GDM1 (cell line): ENCODE data around the gene AGA.

Experiments
- DNase-seq: peaks from one replicate; lab custom pipeline; 2025; lab: John Stamatoyannopoulos, UW

The AGA gene

DNA sequence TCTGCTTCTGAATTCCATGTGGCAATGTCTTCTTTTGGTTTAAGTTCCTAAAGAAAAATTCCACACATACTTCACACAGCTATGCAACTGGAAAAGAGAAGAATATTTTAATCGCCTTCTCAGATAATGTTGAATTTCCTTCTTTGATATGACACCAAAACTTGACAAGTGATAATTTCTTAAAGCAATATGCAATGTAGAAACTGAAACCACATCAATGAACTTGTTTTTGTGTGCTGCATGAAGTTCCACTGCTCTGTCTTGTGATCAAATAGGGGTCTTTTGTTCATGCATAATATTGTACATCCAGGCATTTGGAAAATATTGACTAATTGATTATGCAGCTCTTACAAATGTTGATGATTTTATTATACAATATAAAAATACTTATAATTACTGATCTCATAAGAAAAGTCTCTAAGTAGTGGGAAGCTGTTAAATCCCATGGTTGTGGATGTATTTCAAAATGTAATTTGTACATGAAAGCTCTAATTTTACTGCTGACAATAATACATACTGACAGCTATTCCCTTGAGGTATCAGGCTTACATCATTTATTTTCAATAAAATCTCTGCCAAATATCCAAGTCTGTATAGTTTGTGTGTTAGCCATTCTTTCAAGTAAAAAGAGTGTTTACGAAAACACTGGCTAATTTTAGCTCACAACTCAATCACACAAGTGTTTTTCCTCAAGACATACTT lies 56.5 kb downstream of the AGA start:
- DNase-seq = no peak

DNA sequence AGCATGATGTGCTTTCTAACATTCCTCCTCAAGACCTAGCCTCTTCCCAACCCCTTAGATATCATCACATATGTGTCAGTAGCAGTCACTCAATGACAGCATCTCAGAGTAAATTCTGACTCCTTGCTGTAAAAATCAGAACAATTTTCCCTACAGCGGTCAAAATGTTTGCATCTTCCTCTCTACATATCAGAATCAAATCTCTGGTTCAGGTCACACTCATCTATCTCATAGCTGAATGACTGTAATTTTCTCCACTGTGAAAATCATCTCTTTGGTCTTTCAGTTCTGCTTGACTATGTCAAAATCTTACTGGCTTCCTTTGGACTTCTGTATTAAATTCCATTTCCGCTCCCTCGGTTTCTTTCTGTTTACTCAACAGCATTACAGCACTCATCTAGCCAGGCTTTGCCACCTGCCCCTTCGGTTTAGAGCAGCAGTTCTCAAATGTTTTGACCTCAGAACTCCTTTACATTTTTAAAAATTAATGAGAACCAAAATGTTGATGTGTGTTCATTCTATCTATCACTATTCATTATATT lies 57.3 kb downstream of the AGA start:
- no peak for DNase-seq

DNA sequence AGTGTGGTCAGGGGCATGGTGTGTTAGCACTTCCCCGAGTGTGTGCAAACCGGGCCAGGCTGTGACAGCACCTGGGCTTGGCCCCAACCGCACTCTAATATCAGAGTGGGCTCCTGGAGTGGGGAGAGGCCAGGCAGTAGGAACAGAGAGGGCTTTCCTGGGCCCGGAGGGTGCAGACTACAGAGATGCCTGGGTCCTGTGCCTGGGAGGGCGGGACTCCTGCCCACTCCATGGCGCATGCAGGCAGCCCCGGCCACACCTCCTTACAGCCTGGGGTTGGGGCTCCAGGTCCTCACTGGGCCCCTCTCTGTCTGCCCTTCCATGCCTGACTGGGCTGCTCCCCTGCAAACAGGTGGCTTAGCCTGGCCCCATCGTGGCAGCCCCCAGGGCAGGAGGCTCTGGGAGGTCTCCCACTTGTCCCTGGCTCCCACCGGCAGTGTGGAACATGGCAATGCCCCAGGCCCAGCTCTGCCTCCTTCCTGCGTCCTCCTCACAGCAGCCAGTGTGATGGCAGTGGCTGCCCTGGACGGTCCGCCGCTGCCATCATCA lies 60.4 kb downstream of the AGA start:
- DNase-seq = no peak
